Measurements from ENCODE around the gene SERPINH1.

The SERPINH1 gene

DNA sequence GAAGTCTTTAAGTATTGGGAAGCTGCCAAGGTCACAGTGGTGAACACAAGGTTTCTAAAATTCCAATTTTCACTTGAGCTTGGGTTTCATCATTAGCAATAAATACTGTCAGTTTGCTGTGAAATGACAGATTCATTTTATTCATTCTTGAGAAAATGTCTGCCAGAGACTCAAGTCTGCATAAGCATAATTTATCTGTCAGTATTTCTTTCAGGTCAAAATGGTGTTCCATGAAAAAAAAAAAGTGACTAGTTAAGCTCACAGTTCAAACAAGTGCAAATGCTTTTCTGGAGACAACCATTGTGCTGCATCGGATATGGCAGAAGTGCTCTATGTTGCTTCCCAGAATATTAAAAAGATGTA lies 28.2 kb upstream of the SERPINH1 start:
- DNase-seq = no peak

DNA sequence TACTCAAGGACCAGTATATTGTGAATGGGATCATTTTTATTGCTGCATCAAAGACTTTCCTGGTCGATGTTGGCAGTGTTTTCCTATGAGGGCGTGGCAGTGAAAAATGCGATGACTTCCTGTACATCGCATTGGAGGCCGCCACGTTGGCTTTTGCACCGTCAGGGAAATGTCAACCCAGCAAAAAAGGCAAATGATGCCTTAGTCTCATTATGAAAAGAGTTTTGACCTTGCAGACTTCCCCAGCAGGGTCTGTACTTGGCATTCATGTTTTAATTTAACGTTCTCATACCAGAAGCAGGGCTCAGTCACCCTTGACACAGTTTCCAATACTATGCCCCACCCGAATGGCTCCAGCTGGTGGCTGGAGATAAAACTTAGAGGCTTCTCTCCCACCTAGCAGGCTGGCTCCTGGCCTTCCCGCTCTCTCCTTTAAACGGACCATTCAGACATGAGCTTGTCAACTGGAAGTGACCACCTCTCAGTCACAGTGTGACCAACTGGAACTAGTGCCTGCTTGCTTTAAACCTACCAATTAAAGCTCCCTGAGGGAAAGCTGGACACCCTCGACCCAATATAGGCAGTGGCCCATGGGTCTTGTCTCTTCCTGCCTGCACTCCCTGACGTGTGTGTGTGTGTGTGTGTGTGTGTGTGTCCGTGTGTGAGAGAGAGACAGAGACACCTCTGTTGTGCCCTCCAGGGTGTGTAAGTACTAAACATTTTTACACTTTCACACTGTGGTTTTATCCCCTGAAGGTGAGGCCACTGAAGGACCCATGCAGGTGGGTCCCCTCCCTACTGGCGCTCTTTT lies 27.6 kb upstream of the SERPINH1 start:
- no peak for DNase-seq

GRCh38 chr11:75535071-75535470 lies 27.0 kb upstream of the SERPINH1 start:
- no peak for DNase-seq

GRCh38 chr11:75536786-75537641 lies 25.0 kb upstream of the SERPINH1 start:
- no peak for DNase-seq

GRCh38 chr11:75537740-75538139 lies 24.3 kb upstream of the SERPINH1 start:
- DNase-seq = no peak

DNA sequence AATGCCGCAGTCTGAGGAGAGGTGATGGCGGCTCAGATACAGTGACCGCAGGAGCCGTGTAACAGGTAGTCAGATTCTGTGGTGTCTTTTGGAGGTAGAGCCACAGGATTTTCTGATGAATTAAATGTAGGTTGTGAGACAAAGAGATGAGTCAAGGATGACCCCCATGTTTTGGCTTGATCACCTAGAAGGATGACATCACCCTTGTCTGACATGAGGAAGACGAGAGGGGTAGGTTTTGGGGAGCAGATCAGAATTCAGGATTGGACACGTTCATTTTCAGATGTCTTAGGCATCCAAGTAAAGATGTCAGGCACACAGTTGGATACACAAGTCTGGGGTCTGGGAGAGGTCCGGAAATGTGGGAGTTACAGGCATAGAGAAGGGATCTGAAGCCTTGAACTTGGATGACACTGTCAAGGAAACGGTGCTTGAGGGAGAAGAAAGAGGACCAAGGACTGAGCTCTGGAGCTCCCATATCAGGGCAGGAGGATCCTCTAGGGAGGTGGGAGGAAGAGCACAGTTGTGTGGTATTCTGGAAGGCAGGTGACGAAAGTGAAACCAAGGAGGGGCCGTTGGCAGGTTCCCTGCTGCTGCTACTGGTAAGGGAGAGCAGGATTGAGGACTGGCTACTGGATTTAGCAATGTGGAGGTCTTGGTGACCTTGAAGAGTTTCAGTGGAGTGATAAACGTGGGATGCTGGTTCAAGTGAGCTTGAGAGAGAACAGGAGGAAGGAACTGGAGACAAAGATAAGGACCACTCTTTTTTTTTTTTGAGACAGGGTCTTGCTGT lies 23.7 kb upstream of the SERPINH1 start:
- no peak for DNase-seq

DNA sequence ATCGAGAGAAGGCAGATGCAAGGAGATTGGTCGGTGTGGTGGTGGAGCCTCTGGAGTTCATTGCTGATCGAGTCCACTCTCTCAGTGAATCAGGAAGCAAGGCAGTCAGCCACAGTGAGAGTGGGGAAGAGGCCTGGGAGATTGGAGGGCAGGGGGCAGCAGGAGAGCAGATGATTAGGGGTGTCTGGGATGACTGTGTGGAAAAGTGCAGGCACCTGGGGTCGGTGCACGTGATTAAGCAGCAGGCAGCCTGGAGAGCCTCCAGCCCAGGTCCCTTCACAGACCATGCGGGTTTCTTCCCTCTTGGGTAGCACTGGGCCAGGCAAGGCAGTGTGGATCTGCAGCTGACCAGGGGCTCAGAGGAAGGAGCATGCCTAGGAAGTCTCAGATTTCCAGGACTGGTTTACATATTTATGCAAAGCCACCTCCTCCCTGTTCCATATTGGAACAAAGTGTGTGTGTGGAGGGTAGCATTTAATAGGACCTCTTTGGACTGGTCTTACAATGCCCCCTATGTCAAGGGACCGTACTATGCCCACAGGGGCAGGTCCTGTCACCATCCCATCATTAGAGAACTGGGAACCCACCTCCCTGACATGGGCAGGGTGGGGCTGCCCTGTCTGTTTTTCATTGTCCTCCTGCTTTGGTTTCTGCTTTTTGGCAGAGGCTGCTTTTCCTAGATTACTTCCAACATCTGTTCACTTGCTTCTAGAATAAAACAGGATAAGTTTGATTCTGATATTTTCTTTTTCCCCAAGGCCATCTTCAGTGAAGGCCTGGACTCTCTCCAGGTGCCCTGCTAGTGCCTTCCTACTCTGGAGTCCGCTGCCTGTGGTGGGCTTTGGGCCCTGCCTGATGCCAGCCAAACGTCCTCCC lies 22.4 kb upstream of the SERPINH1 start:
- DNase-seq = no peak

- DNase-seq = no peak
Observed at GRCh38 chr11:75541193-75542087, 20.6 kb upstream of the SERPINH1 start.

GRCh38 chr11:75542088-75542438 lies 20.0 kb upstream of the SERPINH1 start:
- no peak for DNase-seq

GRCh38 chr11:75543806-75544205 lies 18.2 kb upstream of the SERPINH1 start:
- DNase-seq = no peak

GRCh38 chr11:75547177-75547576 lies 14.9 kb upstream of the SERPINH1 start:
- no peak for DNase-seq

- no peak for DNase-seq
Observed at GRCh38 chr11:75547617-75548058, 14.4 kb upstream of the SERPINH1 start.

DNA sequence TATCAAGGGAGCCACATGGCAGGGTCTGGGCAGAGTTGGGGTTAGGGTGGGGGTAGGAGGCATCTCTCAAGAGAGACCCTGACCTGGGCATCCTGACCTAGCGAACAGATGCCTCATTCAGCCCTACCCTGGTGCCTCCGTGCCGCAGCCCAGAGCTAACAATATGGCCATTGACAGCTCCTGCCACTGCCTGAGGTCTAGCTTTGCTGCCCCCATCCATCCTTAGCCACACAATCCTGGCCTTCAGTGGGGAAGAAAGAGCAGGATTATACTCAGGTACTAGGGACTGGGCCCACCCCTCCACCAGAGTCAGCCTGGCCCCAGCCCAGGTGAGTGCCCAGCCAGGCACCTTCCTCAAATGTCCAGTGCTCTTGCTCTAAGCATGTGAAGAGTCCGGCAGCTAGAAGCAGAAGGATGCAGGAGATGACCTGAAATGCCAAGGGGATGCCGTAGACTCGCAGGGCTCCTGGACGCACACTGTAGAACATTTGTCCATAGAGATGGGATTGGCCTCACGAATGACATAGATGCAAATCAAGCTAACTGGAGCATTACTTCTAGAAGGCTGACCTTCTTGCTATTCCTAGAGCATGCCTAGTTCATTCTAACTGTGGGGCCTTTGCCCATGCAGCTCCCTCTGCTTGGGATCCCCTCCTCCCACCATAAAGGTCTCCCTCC lies 13.3 kb upstream of the SERPINH1 start:
- no peak for DNase-seq

DNA sequence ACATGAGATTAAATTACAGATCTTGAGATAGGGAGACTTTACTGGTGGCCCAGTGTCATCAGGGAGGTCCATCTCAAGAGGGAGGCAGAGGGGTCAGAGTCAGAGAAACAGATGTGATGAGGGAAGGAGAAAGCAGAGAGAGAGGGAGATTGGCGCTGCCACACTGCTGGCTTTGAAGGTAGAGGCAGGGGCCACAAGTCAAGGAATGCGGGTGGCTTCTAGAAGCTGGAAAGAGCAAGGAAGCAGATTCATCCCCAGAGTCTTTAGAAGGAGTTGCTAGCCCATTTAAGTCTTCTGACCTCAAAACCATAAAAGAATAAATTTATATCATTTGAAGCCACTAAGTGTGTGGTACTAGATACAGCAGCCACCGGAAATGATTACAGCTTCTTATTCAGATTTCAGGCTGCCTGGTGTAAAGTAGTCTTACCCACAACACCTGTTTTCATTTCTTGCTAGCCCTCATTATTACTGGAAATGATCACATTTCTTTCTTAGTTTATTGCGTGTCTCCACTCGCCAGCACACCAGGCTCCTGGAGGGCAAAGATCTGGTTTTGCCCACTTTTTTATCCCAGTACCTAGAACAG lies 12.6 kb upstream of the SERPINH1 start:
- no peak for DNase-seq

- no peak for DNase-seq
Observed at GRCh38 chr11:75553182-75553581, 8.9 kb upstream of the SERPINH1 start.

DNA sequence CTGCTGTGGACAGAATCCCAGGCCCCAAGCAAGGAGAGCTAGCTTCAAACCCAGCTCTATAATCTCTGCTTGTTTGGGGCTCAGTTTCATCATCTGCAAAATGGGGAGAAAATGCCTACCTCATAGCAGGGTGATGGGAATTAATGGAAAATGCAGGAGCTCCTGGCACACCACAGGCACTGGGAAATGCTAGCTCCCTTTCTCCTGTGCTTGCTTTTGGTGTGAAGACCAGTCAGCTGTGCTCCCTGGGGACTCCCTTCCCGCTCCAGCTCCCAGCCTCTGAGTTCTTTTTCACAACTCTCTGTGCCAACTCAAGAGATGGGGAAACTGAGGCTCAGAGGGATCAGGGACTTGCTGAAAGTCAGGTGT lies 8.2 kb upstream of the SERPINH1 start:
- no peak for DNase-seq

DNA sequence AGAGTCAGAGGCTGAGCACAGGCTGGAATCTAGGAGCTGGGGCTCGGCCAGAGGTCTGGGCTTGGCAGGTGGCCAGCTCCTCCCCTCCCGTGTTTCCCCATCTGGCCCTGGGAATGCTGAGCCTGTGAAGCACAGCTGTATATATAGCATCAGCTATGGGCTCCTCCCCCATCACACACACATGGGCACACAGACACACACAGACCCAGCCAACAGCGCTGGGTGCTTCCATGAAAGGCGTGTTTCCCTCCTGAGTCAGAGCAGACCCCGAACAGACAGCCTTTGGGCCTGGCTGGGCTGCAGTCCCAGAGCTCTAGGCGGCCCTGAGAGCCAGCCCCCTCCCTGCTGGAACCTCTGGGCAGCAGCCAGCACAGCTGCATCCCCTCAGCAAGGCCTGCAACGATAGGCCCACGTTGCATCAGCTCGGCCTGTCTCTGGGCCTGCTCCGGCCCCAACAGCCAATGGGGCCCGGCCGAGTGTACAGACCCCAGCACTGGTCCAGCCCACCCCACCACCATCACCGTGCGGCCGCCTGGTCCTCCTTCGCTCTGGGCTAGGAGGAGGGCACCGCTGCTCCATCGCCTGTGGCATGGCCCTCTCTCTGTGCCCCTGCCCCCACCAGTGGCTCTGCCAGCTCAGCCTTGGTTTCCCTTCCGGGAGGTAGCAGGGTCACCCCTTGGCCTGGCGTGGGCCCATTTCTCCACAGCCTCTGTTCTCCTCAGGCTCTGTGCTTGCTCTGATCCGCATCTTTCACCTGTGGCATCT lies 7.6 kb upstream of the SERPINH1 start:
- DNase-seq = no peak

DNA sequence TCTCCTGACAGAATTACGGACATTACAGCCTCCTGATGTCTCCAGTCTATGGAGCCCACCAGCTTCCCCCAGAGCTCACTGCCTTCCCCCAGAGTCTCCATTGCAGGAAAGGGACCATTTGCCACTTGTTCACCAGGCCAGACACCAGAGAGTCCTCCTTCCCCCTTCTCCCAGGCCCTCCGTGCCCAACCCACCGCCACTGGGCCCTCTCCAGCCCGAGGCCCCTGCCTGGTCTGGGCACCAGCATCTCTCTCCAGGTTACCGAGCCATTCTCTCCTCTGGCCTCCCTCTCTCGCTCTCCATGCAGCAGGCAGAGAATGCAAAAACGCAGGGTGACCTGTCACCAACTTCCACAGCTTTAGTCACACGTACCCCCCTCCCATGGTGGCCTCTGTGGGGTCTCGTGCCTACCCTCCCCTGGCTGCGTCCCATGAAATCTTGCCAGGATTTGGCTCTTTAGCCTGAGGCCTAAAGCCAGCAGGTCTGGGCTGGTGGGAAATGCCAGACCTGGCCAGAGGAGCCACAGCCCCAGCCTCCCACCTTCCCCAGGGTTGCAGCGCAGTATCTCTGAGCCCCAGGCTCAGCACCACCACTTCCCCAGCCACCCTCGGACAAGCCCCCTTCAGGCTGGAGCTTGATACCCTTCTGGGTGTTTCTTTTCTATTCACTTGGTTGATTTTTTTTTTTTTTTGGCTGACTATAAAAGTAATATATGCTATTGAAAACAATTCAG lies 6.8 kb upstream of the SERPINH1 start:
- no peak for DNase-seq

DNA sequence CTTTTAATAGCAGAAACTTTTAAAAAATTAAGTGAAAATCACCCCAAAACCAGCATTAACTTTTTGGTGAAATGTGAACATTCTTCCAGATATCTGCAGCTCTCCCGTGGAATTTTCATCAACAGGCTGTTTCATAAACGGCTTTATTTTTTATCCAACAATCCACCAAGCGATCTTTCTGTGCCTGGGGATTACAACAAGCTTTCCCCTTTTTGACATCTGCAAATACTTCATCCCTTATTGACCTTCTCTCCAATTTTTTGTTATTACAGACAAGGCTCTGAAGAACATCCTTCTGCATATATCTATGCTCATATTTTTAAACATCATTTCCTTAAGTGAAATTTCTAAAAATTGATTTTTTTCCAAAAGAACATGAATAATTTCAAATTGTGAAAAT lies 5.8 kb upstream of the SERPINH1 start:
- no peak for DNase-seq
